GM23248 (cell line): Measurements from ENCODE around the gene GTF2I. TPM values are rescaled to one million over a fixed set of nuclear protein-coding genes. Genes with fewer than 3 reads are reported as not detected.
"Not testable (repeated sequence)": the region's sequence is repeated elsewhere in the genome, so short reads cannot be mapped to it uniquely, and the experiment has no call there.

ENCODE experiments used
- DNase-seq: peaks from one replicate; pipeline ENCODE4 v3.0.0-alpha.2; 2015
- H2AFZ ChIP-seq: fragments of 200-600 bp; sonication (generic); 2 replicates; pipeline ENCODE4 v1.6.1; 2016; ENCODE audit warnings: antibody characterized with exemption
- H3F3A ChIP-seq: fragments of 200-600 bp; sonication (generic); 2 replicates; pipeline ENCODE4 v1.6.1; 2016; ENCODE audit warnings: mild to moderate bottlenecking, antibody characterized with exemption, mixed run types; ENCODE audit not compliant: insufficient read depth
- H3K27ac ChIP-seq: fragments of 200-600 bp; sonication (generic); 2 replicates; pipeline ENCODE4 v1.5.1; 2016; ENCODE audit warnings: mild to moderate bottlenecking
- H3K27me3 ChIP-seq: fragments of 200-600 bp; sonication (generic); replicated peaks from 2 replicates; pipeline ENCODE4 v1.6.1; 2016; ENCODE audit warnings: mild to moderate bottlenecking; ENCODE audit not compliant: insufficient read depth
- H3K36me3 ChIP-seq: fragments of 200-600 bp; sonication (generic); 2 replicates; pipeline ENCODE4 v1.6.1; 2016; ENCODE audit warnings: low read depth, mild to moderate bottlenecking
- H3K4me1 ChIP-seq: fragments of 200-600 bp; sonication (generic); 2 replicates; pipeline ENCODE4 v1.6.1; 2016; ENCODE audit warnings: mild to moderate bottlenecking; ENCODE audit not compliant: insufficient read depth
- H3K4me2 ChIP-seq: fragments of 200-600 bp; sonication (generic); one replicate; pipeline ENCODE4 v1.6.1; 2016; ENCODE audit warnings: mild to moderate bottlenecking; ENCODE audit not compliant: unreplicated experiment
- H3K4me3 ChIP-seq: fragments of 200-600 bp; sonication (generic); 2 replicates; pipeline ENCODE4 v1.5.1; 2016; ENCODE audit warnings: mild to moderate bottlenecking
- H3K79me2 ChIP-seq: fragments of 200-600 bp; sonication (generic); 2 replicates; pipeline ENCODE4 v1.6.1; 2016; ENCODE audit warnings: mild to moderate bottlenecking; ENCODE audit not compliant: insufficient read depth
- H3K9ac ChIP-seq: fragments of 200-600 bp; sonication (generic); 2 replicates; pipeline ENCODE4 v1.6.1; 2016; ENCODE audit warnings: mild to moderate bottlenecking
- H3K9me2 ChIP-seq: fragments of 200-600 bp; sonication (generic); 2 replicates; pipeline ENCODE4 v1.6.1; 2016; ENCODE audit warnings: mixed run types, mild to moderate bottlenecking, moderate library complexity; ENCODE audit not compliant: insufficient read depth
- H3K9me3 ChIP-seq: fragments of 200-600 bp; sonication (generic); one replicate; pipeline ENCODE4 v1.6.1; 2017; ENCODE audit warnings: low read depth
- H4K20me1 ChIP-seq: fragments of 200-600 bp; sonication (generic); 2 replicates; pipeline ENCODE4 v1.6.0; 2016; ENCODE audit not compliant: insufficient read depth
- EZH2 ChIP-seq: fragments of 200-600 bp; sonication (generic); IDR thresholded peaks from 2 replicates; pipeline ENCODE4 v1.6.1; 2018; ENCODE audit warnings: antibody characterized with exemption, mild to moderate bottlenecking; ENCODE audit not compliant: insufficient read depth, poor library complexity, severe bottlenecking
- EZH2phosphoT487 ChIP-seq: fragments of 200-600 bp; sonication (generic); IDR thresholded peaks from 2 replicates; pipeline ENCODE4 v1.6.1; 2018; ENCODE audit warnings: antibody characterized with exemption, moderate library complexity, mild to moderate bottlenecking, low read depth; ENCODE audit not compliant: insufficient read depth
- WGBS, 2 experiments: methylation state at CpG; one replicate each; pipeline ENCODE4 v1.1.6; 2015 to 2017; ENCODE audit warnings: low lambda C conversion rate in 2 of 2, low coverage in 1 of 2; ENCODE audit errors: missing lambda C conversion rate in 2 of 2; 5-methylcytosine and 5-hydroxymethylcytosine counted together
- in situ Hi-C: fragments of 300-500 bp; cut with MboI; formaldehyde crosslinking; loops from 2 replicates; pipeline ENCODE4 v1.15.0; 2020
- polyA plus RNA-seq: library from polyadenylated mRNA; unstranded; fragments of >200 nt; fragmentation: Nextera tagmentation; extraction: Ambion mirVana; gene quantifications from 2 replicates; pipeline ENCODE4 v1.2.1, GENCODE V29; 2016
- total RNA-seq: library from RNA; depleted of rRNA; stranded (reverse); fragments of >200 nt; shearing (Covaris generic); gene quantifications from 2 replicates; pipeline ENCODE4 v1.2.3, GENCODE V29; 2014

GTF2I gene
- total and polyA plus RNA-seq, 2 experiments from 2014 or later, result 76.0 to 90.9 TPM

DNA sequence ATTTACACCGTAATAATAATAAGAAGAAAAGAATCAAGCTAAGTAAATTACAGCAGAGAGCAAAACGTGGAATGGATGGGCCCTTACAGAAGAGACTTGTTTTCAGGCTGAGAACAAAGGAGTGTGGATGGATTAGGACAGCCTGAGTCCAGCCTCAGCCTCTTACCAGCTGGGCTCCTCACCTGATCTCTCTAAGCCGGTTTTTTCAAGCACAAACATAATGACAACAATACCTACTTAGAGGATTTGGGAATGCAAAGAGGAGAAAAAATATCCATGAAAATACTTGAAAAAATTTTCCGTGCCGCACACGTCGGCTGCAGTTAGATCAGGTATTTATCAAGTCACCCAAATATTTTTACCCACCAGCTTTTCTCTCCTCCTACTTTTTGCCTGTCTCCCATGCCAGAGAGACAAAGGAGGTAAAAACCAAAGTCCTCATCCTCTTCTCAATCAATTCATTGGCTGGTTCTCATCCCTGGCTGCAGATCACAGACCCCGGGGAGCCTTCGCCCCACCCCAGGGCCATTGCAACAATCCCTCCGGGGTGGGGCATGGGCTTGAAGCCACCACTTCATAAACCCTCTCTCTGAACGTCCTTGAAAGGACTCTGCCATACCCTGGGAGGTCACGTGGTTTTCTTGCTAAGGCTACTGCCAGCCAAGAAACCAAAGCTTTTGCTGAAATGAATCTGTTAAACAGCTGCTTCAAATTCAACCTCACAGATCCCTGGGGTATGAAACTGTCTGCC, 29.7 kb upstream of the GTF2I start:
- DNase-seq, result peak; percentile 69
- peak overlapping the region; percentile 68 for H3K4me2 ChIP-seq
- H3K9ac ChIP-seq, result peak overlapping the region; percentile 1; the same call in 1 of the 2 replicates

DNA sequence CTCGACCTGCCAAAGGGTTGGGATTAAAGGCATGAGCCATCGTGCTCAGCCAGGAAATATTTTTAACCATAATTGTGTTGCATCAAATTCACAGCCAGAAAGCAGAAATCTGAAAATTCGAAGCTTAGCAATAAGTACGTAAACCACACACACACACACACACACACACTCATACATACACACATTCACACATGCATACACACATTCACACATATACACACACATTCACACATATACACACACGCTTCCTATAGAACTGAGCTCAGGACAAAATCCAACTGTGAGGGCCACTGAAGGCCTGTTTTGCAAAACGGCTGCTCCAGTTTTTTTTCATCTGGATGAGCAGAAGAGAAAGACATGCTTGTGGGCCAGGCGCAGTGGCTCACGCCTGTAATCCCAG, 25.0 kb upstream of the GTF2I start:
- no peaks in the 10 kb centered on the region for H3K9me3 ChIP-seq
- DNase-seq, result no peak
- peaks cover 5% of the 10 kb centered on the region; the same call in 1 of the 2 replicates for H3F3A ChIP-seq
- no peaks in the 10 kb centered on the region for H3K27me3 ChIP-seq
- peaks cover 24% of the 10 kb centered on the region for H3K4me1 ChIP-seq
- in situ Hi-C loops, result no loop called here
- 68 to 72% methylated on average over 8 of the region's 8 CpGs for WGBS, 2 experiments
- no peak overlapping the region for H3K27ac ChIP-seq
- H3K4me3 ChIP-seq, result no peak overlapping the region
- H4K20me1 ChIP-seq, result no peaks in the 10 kb centered on the region
- H3K36me3 ChIP-seq, result no peaks in the 10 kb centered on the region
- no peaks in the 10 kb centered on the region for H3K79me2 ChIP-seq
- no peak overlapping the region for H2AFZ ChIP-seq
- H3K9ac ChIP-seq, result no peak overlapping the region
- no peak for TF ChIP-seq EZH2phosphoT487
- no peak for TF ChIP-seq EZH2
- no peak overlapping the region for H3K4me2 ChIP-seq
- no peaks in the 10 kb centered on the region for H3K9me2 ChIP-seq

More for the DNA sequence above, 29.7 kb upstream of the GTF2I start:
- 19 to 22% methylated on average over 12 of the region's 12 CpGs for WGBS, 2 experiments
- Histone ChIP-seq H3K79me2 (no peaks in the 10 kb centered on the region), H3F3A (no peaks in the 10 kb centered on the region), H4K20me1 (no peaks in the 10 kb centered on the region), H3K27me3 (no peaks in the 10 kb centered on the region), H3K9me2 (no peaks in the 10 kb centered on the region), H3K27ac (no peak overlapping the region), H3K9me3 (no peaks in the 10 kb centered on the region), H2AFZ (peak overlapping the region; percentile 66), H3K4me3 (peak overlapping the region; percentile 9; the same call in 1 of the 2 replicates), H3K4me1 (peaks cover 8% of the 10 kb centered on the region; the same call in 1 of the 2 replicates), H3K36me3 (no peaks in the 10 kb centered on the region)
- in situ Hi-C loops, result no loop called here
- TF ChIP-seq EZH2 (no peak), EZH2phosphoT487 (no peak)

DNA sequence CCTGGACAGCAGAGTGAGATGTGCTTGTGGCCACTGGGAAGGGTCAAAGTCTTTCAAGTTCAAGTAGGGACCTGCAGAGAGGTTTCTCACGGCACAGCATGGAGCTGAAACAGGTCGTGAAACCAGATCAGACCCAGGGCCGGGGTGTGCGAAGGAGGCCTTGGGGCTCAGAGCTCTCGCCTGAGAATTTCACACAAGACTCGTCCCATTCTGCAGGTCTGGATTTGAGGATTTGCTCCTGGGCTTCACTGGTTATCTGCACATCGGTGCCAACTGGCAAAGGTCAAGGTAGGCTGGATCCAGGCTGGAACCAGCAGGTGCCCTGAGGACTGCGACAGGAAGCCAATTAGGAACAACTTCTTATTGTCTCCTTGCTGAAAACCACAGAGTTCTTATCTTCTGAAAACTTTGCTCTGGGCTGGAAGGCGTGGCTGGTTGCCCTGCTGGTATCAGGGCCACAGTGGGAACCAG, 24.0 kb upstream of the GTF2I start:
- Histone ChIP-seq H3K4me2 (no peak overlapping the region), H3K27me3 (no peaks in the 10 kb centered on the region), H3K36me3 (no peaks in the 10 kb centered on the region), H3K9me3 (no peaks in the 10 kb centered on the region), H3K9me2 (no peaks in the 10 kb centered on the region), H3K4me1 (peaks cover 17% of the 10 kb centered on the region), H3K27ac (no peak overlapping the region), H4K20me1 (no peaks in the 10 kb centered on the region), H3K79me2 (no peaks in the 10 kb centered on the region), H3F3A (peaks cover 5% of the 10 kb centered on the region; the same call in 1 of the 2 replicates), H2AFZ (no peak overlapping the region), H3K9ac (no peak overlapping the region), H3K4me3 (no peak overlapping the region)
- in situ Hi-C loops, result no loop called here
- no peak for DNase-seq
- TF ChIP-seq EZH2 (no peak), EZH2phosphoT487 (no peak)
- 83 to 97% methylated on average over 9 of the region's 9 CpGs for WGBS, 2 experiments

DNA sequence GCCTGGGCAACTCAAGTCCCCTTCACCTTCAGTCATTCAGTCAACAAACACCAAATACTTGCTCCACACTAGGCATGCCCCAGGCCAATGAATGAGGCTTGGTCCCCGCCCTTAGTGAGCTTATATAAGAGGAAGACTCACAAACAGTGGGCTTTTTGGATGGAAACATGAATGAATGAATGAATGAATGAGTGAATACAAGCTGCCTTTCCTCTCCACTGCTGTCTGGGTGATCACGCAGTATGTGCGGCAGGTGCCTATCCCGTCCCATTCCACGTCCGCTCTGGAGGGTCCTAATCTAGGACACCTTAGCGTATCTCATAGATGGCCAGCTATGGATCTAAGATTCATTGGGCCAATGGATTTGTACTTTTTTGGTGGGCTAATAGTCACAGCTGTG, 19.8 kb upstream of the GTF2I start:
- peaks cover 16% of the 10 kb centered on the region for H3K4me1 ChIP-seq
- no peak overlapping the region for H3K4me3 ChIP-seq
- H2AFZ ChIP-seq, result no peak overlapping the region
- no peaks in the 10 kb centered on the region for H3K36me3 ChIP-seq
- in situ Hi-C loops, result no loop called here
- WGBS, 2 experiments, result 92 to 98% methylated on average over 7 of the region's 7 CpGs
- no peaks in the 10 kb centered on the region for H3K27me3 ChIP-seq
- no peak overlapping the region for H3K4me2 ChIP-seq
- H3K9me3 ChIP-seq, result no peaks in the 10 kb centered on the region
- no peak for DNase-seq
- H3K9me2 ChIP-seq, result no peaks in the 10 kb centered on the region
- peaks cover 5% of the 10 kb centered on the region; the same call in 1 of the 2 replicates for H3F3A ChIP-seq
- no peaks in the 10 kb centered on the region for H3K79me2 ChIP-seq
- no peak overlapping the region for H3K27ac ChIP-seq
- H3K9ac ChIP-seq, result no peak overlapping the region
- TF ChIP-seq EZH2phosphoT487, result no peak
- no peak for TF ChIP-seq EZH2
- H4K20me1 ChIP-seq, result no peaks in the 10 kb centered on the region

DNA sequence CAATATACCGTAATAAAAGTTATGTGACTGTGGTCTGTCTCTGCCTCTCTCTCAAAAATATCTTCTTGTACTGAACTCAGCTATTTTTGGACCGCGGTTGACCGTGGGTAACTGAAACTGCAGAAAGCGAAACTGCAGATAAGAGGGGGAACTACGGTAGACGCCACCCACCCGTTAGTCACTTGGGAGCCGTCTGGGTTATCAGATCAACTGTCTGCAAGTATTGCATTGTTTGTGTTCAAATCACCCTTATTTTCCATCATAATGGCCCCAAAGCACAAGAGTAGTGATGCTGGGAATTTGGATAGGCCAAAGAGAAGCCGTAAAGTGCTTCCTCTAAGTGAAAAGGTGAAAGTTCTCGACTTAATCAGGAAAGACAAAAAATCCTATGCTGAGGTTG, 7.5 kb upstream of the GTF2I start:
- H3K36me3 ChIP-seq, H3K4me1 ChIP-seq, H4K20me1 ChIP-seq, H3F3A ChIP-seq, H3K27me3 ChIP-seq, H3K27ac ChIP-seq, H3K79me2 ChIP-seq, H3K9ac ChIP-seq, H3K9me3 ChIP-seq, H3K9me2 ChIP-seq, in situ Hi-C loops: not testable (repeated sequence)
- 20 to 29% methylated on average over 9 to 11 of the region's 11 CpGs for WGBS, 2 experiments
- H2AFZ ChIP-seq, result peak overlapping the region; percentile 80; the same call in 1 of the 2 replicates
- peak overlapping the region; percentile 52; the same call in 1 of the 2 replicates for H3K4me3 ChIP-seq
- peak overlapping the region; percentile 54 for H3K4me2 ChIP-seq
- DNase-seq, result peak; percentile 39

DNA sequence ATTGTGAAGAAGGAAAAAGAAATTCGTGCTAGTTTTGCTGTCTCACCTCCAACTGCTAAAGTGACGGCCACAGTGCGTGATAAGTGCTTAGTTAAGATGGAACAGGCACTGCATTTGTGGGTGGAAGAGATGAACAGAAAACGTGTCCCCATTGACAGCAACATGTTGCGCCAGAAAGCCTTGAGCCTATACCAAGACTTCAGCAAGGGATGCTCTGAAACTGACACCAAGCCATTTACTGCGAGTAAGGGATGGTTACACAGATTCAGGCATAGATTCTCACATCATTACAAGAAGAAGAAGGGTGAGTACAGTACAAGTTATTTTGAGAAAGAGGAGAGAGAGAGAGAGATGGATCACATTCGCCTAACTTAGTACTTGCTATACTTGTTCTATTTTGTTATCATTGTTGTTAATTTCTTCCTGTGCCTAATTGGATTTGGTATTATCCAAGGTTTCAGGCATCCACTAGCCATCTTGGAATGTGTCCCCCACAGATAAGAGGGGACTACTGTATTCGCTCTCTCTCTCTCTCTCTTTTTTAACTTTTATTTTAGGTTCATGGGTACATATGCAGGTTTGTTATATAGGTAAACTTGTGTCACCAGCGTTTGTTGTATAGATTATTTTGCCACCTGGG, 6.9 kb upstream of the GTF2I start:
- H3K27ac ChIP-seq, H3K4me2 ChIP-seq, H3K9me2 ChIP-seq, H3K9me3 ChIP-seq, H3K9ac ChIP-seq, H3F3A ChIP-seq, in situ Hi-C loops, H3K4me3 ChIP-seq, DNase-seq, H3K4me1 ChIP-seq, H3K27me3 ChIP-seq, H4K20me1 ChIP-seq, H3K79me2 ChIP-seq, H3K36me3 ChIP-seq: not testable (repeated sequence)
- H2AFZ ChIP-seq, result peak overlapping the region; percentile 53
- 68 to 69% methylated on average over 6 to 8 of the region's 9 CpGs for WGBS, 2 experiments
